ENCODE measurements around the gene LDLR. TPM values are rescaled to one million over a fixed set of nuclear protein-coding genes. Genes with fewer than 3 reads are reported as not detected.
A peak's percentile ranks its signal among the peaks of the same experiment; 100 is the strongest.
"Not testable (repeated sequence)": the region's sequence is repeated elsewhere in the genome, so short reads cannot be mapped to it uniquely, and the experiment has no call there.

The LDLR gene
- total and polyA plus RNA-seq, 7 donors: 7.1 to 139 (median 20.6) TPM

DNA sequence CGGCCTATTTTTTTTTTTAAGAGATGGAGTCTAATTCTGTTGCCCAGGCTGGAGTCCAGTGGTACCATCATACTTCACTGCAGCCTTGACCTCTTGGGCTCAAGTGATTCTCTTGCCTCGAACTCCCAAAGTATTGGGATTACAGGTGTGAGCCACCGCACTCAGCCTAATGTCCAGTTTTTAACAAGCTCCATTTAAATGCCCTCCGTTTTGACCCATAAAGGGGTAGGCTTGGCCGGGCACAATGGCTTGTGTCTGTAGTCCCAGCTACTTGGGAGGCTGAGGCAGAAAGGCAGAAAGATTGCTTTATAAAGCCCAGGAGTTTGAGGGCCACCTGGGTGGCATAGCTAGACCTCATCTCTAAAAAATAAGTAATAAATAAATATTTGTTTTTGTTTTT, 11.8 kb downstream of the LDLR start:
- peaks cover 0 to 6% (median under 1%) of the 10 kb centered on the region in 4 donors for H3K4me1 ChIP-seq
- peaks cover 0 to 72% (median 32%) of the 10 kb centered on the region in 4 donors for H3K36me3 ChIP-seq
- TF ChIP-seq, protein P1, sequence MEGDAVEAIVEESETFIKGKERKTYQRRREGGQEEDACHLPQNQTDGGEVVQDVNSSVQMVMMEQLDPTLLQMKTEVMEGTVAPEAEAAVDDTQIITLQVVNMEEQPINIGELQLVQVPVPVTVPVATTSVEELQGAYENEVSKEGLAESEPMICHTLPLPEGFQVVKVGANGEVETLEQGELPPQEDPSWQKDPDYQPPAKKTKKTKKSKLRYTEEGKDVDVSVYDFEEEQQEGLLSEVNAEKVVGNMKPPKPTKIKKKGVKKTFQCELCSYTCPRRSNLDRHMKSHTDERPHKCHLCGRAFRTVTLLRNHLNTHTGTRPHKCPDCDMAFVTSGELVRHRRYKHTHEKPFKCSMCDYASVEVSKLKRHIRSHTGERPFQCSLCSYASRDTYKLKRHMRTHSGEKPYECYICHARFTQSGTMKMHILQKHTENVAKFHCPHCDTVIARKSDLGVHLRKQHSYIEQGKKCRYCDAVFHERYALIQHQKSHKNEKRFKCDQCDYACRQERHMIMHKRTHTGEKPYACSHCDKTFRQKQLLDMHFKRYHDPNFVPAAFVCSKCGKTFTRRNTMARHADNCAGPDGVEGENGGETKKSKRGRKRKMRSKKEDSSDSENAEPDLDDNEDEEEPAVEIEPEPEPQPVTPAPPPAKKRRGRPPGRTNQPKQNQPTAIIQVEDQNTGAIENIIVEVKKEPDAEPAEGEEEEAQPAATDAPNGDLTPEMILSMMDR (IDR thresholded peaks at IDR 0.05): no peak
- TF ChIP-seq EP300 (IDR thresholded peaks at IDR 0.05) (no peak), POLR2A (IDR thresholded peaks at IDR 0.05) (no peak), POLR2AphosphoS5 (IDR thresholded peaks at IDR 0.05) (no peak)
- H3K27ac ChIP-seq: no peak overlapping the region
- intact Hi-C loops (cut with DNase I): no loop called here
- H3K27me3 ChIP-seq: no peaks in the 10 kb centered on the region
- 95 to 97% methylated on average over 5 of the region's 5 CpGs for WGBS, 2 donors
- H3K4me3 ChIP-seq: no peak overlapping the region
- H3K9me3 ChIP-seq: no peaks in the 10 kb centered on the region
- DNase-seq: no peak

DNA sequence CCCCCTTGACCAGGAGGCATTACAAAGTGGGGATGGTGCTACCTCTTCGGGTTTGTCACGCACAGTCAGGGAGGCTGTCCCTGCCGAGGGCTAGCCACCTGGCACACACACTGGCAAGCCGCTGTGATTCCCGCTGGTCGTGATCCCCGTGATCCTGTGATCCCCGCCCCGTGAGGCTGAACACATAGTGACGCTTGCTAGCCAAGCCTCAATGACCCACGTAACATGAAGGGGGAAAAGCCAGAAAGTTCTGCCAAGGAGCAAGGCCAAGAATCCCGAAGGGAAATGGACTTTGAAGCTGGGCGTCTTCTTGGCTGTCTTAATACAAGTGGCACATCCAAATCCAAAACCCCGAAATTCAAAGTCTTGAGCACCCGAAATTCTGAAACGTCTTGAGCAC, 13.7 kb downstream of the LDLR start:
- no peak for DNase-seq
- no peaks in the 10 kb centered on the region for H3K4me1 ChIP-seq
- no peak overlapping the region for H3K4me3 ChIP-seq
- TF ChIP-seq POLR2A (IDR thresholded peaks at IDR 0.05): no peak
- TF ChIP-seq, protein P1 (IDR thresholded peaks at IDR 0.05): no peak
- TF ChIP-seq POLR2AphosphoS5 (IDR thresholded peaks at IDR 0.05): no peak
- no peak for TF ChIP-seq EP300 (IDR thresholded peaks at IDR 0.05)
- 83 to 93% methylated on average over 16 of the region's 16 CpGs for WGBS, 2 donors
- H3K9me3 ChIP-seq: no peaks in the 10 kb centered on the region
- peaks cover 0 to 83% (median 46%) of the 10 kb centered on the region in 4 donors for H3K36me3 ChIP-seq
- no peaks in the 10 kb centered on the region for H3K27me3 ChIP-seq
- intact Hi-C loops (cut with DNase I): no loop called here
- no peak overlapping the region for H3K27ac ChIP-seq

DNA sequence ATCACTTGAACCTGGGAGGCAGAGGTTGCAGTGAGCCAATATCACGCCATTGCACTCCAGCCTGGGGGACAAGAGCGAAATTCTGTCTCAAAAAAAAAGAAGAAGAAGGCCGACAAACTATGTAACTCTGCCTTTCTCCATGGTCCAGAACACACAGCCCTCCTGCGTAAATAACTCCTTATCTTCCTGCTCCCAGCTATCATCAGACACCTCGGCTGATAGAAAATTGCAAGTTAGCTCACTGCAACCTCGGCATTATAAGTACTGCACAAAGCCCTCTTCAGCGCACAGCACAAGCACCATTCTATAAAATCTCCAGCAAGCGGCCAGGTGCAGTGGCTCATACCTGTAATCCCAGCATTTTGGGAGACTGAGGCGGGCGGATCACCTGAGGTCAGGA, 14.4 kb downstream of the LDLR start:
- H3K4me3 ChIP-seq; H3K9me3 ChIP-seq; DNase-seq; intact Hi-C loops (cut with DNase I); H3K27ac ChIP-seq; H3K4me1 ChIP-seq; H3K27me3 ChIP-seq: not testable (repeated sequence)
- 92 to 94% methylated on average over 10 of the region's 10 CpGs for WGBS, 2 donors
- peaks cover 0 to 90% (median 51%) of the 10 kb centered on the region in 4 donors for H3K36me3 ChIP-seq

DNA sequence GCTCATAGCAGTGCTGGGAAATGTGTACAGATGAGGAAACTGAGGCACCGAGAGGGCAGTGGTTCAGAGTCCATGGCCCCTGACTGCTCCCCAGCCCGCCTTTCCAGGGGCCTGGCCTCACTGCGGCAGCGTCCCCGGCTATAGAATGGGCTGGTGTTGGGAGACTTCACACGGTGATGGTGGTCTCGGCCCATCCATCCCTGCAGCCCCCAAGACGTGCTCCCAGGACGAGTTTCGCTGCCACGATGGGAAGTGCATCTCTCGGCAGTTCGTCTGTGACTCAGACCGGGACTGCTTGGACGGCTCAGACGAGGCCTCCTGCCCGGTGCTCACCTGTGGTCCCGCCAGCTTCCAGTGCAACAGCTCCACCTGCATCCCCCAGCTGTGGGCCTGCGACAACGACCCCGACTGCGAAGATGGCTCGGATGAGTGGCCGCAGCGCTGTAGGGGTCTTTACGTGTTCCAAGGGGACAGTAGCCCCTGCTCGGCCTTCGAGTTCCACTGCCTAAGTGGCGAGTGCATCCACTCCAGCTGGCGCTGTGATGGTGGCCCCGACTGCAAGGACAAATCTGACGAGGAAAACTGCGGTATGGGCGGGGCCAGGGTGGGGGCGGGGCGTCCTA, 15.9 kb downstream of the LDLR start:
- intact Hi-C loops (cut with DNase I): no loop called here
- WGBS, 2 donors: 90 to 93% methylated on average over 36 of the region's 36 CpGs

DNA sequence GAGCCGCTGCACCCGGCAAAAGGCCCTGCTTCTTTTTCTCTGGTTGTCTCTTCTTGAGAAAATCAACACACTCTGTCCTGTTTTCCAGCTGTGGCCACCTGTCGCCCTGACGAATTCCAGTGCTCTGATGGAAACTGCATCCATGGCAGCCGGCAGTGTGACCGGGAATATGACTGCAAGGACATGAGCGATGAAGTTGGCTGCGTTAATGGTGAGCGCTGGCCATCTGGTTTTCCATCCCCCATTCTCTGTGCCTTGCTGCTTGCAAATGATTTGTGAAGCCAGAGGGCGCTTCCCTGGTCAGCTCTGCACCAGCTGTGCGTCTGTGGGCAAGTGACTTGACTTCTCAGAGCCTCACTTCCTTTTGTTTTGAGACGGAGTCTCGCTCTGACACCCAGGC, 17.2 kb downstream of the LDLR start:
- peaks cover 0 to 98% (median 64%) of the 10 kb centered on the region in 4 donors for H3K36me3 ChIP-seq
- no peaks in the 10 kb centered on the region for H3K4me1 ChIP-seq
- no peaks in the 10 kb centered on the region for H3K27me3 ChIP-seq
- H3K27ac ChIP-seq: peak overlapping the region in 2 of 4 donors; percentile 3 to 18
- no peaks in the 10 kb centered on the region for H3K9me3 ChIP-seq
- intact Hi-C loops (cut with DNase I): no loop called here
- WGBS, 2 donors: 83 to 88% methylated on average over 13 of the region's 13 CpGs
- no peak overlapping the region for H3K4me3 ChIP-seq
- DNase-seq: peak; percentile 92
- TF ChIP-seq POLR2AphosphoS5 (IDR thresholded peaks at IDR 0.05): peak; percentile 47 to 78 (median 66)
- TF ChIP-seq, protein P1 (IDR thresholded peaks at IDR 0.05): no peak

More for the DNA sequence above, 15.9 kb downstream of the LDLR start:
- H3K4me3 ChIP-seq: no peak overlapping the region
- no peaks in the 10 kb centered on the region for H3K27me3 ChIP-seq
- no peak overlapping the region for H3K27ac ChIP-seq
- no peak for DNase-seq
- H3K9me3 ChIP-seq: no peaks in the 10 kb centered on the region
- no peak for TF ChIP-seq EP300 (IDR thresholded peaks at IDR 0.05)
- TF ChIP-seq POLR2A (IDR thresholded peaks at IDR 0.05): no peak
- TF ChIP-seq, protein P1 (IDR thresholded peaks at IDR 0.05): no peak
- no peak for TF ChIP-seq POLR2AphosphoS5 (IDR thresholded peaks at IDR 0.05)
- H3K36me3 ChIP-seq: peaks cover 0 to 99% (median 57%) of the 10 kb centered on the region in 4 donors
- H3K4me1 ChIP-seq: no peaks in the 10 kb centered on the region

Data from sigmoid colon (tissue), 7 donors.